Spleen (tissue), 7 donors: ENCODE data around the gene BATF2.

Source experiments
- POLR2A ChIP-seq, 3 donors: fragments of 450-650 bp; IDR thresholded peaks; one replicate each; pipeline ENCODE4 v1.5.1; 2017; ENCODE audit warnings: antibody characterized with exemption in 3 of 3, mild to moderate bottlenecking in 1 of 3
- POLR2AphosphoS5 ChIP-seq, 3 donors: sonication (generic); formaldehyde crosslinking; IDR thresholded peaks; one replicate each; pipeline ENCODE4 v1.5.1; 2017; ENCODE audit warnings: antibody characterized with exemption in 3 of 3
- TF ChIP-seq, protein P1 (sequence below), 11 experiments: fragments of 200-600 bp in 7 of 11; fragments of 450-650 bp in 4 of 11; sonication (generic) in 4 of 11; IDR thresholded peaks in 8 of 11; conservative IDR thresholded peaks in 3 of 11; 1 replicate in 7 of 11; 2 replicates in 4 of 11; pipeline versions ENCODE4 v1.4.0 to v1.8.0; 2016 to 2021; ENCODE audit warnings: antibody characterized with exemption in 11 of 11, inconsistent platforms in 4 of 11, mild to moderate bottlenecking in 1 of 11
- donor health status: DM: no; HTN: no; CAD: no; lungs with moderate emphysema.
- donor health status: DM: no; HTN: no; CAD: no.
- donor health status: DM: no; HTN: no; CAD: no.

DNA sequence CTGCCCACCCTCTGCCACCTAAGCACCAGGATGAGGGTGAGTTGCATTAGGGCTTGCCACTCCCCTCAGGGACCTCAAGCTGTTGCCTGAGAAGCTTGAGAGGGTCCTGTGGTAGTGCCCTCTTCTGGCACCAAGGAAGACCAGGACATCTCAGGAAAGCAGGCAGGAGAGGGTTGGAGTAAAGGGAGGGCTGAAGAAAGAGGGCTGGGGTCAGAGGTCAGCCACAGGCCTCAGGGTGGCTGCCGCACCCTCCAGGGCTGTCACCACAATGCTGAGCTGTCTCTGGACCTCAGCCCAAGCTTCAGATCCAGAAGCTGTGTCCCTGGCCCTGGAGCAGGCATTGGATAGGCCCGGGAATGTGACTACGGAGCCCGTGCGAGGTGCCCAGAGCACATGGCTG is 48.3 kb upstream of the BATF2 start:
- TF ChIP-seq, protein P1, sequence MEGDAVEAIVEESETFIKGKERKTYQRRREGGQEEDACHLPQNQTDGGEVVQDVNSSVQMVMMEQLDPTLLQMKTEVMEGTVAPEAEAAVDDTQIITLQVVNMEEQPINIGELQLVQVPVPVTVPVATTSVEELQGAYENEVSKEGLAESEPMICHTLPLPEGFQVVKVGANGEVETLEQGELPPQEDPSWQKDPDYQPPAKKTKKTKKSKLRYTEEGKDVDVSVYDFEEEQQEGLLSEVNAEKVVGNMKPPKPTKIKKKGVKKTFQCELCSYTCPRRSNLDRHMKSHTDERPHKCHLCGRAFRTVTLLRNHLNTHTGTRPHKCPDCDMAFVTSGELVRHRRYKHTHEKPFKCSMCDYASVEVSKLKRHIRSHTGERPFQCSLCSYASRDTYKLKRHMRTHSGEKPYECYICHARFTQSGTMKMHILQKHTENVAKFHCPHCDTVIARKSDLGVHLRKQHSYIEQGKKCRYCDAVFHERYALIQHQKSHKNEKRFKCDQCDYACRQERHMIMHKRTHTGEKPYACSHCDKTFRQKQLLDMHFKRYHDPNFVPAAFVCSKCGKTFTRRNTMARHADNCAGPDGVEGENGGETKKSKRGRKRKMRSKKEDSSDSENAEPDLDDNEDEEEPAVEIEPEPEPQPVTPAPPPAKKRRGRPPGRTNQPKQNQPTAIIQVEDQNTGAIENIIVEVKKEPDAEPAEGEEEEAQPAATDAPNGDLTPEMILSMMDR (IDR thresholded peaks at IDR 0.05 in 8 of 11, conservative IDR thresholded peaks at IDR 0.05 in 3 of 11) = no peak
- TF ChIP-seq POLR2A (IDR thresholded peaks at IDR 0.05) = no peak
- TF ChIP-seq POLR2AphosphoS5 (IDR thresholded peaks at IDR 0.05) = no peak
